ENCODE results near the gene INPP5A.
A peak's percentile ranks its signal among the peaks of the same experiment; 100 is the strongest.

INPP5A gene

DNA sequence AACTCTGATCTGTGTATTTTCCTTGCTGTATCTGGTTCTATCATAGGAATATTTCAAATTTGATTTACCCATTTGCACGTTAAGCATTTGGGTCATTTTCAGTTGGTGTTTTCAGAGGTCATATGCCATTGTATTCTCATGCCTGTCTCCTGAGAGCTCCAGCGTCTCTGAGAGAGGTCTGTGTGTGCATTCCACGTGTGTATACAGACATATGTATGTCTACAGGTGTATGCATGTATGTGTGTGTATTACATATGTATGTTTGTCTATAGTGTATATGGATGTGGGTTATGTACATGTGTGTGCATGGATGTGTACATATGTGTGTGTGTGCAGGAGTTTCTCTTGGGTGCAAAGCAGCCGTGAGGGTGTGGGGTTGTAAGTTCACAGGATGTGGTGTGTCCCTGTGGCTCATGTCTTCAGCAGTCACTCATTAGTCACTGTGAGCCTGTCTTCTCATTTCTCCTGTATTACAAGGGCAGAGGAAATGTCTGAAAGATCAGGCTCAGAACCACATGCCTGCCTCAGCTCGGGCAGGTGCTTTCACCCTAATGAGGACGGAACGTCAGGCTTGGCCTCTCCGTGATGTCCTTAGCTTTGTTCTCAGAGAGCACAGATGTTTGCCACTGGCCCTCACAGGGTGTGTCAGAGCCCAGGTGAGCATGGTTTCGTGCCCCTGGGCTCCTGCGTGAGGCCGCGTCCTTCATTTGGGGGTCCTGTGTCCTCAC is 146.7 kb downstream of the INPP5A start:
- DNase-seq = peak; percentile 51

DNA sequence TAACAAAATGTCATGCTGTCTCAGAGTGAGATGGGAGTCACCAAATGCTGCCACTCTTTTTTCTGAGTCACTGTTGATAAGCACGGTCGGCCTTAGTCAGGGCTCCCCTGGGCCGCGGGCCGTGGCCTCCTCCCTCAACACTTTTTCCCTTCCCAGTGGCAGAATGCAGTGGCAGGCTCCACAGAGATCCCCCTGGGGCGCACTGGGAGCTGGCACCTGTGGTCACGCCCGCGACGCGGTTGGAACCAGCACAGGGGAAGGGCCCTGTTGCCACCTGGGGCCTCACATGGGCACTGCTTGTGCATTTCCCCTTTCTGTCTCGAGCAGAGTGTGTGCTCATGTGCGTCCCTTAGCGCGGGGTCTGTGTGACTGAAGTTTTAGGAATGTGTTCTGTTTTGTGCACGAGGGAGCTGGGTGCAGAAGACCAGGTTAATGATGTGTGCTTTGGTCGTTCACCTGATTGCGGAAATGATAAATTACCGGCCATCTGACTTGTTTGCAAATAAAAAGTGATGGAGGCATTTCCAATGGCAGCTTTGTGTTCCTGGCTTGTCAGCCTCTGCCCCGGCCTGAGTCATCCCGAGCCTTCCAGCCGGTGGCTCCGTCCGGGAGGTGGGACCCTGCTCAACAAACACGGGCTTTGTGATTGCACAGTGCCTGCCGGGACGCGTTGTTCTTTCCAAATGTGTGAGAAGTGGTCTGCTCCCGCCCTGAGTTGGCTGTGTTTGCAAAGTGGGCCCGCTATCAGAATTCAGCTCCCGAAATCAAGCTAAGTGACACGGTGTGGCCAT is 147.7 kb downstream of the INPP5A start:
- DNase-seq = no peak

DNA sequence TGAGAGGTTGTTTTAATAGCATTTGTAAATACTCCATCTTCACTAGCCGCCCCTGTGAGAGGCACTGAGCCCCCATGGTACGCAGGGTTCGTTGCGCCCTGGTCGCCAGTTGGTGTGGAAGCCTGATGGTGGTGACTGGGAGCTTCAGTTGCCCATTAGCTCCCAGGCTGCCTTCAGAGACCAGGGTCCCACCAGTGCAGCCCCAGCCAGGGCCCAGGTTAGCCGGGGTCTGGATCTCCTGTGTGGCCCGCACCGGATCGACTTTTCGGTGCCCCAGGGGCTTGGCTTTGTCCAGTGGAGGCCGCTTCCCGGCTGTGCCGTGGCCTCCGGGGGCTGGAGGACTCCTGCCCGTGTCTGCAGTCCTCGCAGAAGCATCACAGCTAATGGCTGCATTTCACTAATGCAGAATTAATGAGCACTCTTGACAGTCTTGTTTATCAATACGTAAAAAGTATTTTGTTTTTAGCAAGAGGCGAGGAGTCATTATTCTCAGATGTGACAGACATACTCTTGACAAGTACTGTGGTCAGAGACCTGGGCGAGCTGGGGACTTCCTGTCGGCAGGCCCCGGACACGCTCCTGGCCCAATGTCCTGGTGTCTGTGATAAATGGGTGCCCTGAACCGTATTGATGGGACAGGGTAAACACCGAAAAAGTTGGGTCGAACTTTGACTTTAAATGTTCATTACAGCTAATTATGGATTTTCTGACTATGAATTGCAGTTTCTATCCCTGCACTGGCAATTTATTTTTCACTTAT is 148.5 kb downstream of the INPP5A start:
- no peak for DNase-seq

DNA sequence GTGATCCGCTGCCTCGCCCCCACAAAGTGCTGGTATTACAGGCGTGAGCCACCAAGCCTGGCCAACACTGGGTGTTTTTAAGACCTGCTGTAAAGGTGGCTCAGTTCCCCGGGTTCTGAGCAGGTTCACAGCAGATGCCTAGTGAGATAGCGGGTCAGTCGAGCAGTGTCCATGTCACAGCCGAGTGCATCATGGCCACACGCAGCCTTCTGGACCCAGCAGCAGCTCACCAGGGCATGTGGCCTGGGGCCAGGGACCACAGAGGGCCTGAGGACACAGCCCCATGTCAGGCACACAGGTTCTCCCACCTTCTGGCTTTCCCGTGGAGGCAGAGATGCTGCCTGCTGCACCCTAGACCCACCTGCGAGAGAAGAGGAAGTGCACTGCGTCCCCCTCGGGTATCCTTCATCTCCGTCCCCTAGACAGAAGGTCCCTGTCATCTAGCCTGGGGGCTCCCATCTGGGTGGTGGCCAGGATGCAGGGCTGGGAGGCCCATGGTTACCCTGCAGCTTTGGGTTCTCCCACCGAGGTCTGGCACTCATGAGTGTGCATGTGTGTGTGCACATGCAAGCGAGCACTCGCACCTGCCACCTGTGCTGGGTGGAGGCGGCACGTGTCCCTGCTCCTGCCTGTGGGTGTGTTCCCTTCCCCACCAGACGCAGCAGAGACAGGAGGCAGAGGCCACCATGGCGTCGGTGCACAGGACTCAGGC is 149.8 kb downstream of the INPP5A start:
- DNase-seq = no peak

DNA sequence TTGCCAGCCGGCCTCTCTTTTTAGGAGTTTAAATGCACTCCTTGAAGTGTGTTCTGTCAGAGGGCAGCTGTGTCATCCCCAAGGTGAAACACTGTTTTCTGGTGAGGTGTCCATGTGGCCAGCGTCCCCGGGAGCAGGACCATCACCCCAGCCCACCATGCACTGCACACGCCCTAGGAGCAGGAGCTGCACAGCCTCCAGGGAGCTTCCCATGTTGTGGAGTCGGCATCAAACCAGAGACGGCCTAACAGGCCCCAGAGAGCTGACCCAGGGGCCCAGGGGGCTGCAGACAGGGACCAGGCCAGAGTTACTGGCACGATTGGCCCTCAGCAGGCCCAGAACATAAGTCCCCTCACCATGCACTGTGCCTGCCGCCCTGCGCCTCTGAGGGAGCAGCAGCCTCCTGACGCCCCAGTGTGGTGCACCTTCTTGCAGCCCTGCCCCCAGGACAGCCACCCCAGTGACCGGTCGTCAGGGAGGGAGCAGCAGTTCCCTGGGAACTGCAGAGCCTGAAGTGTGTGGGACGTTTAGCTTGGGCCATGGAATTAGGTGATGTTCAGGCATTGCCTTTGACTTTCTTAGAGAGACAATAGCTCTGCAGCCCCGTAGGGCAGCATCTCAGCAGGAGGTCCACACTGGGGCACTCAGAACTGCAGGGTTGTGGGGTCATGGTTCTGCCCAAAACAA is 150.4 kb downstream of the INPP5A start:
- no peak for DNase-seq

DNA sequence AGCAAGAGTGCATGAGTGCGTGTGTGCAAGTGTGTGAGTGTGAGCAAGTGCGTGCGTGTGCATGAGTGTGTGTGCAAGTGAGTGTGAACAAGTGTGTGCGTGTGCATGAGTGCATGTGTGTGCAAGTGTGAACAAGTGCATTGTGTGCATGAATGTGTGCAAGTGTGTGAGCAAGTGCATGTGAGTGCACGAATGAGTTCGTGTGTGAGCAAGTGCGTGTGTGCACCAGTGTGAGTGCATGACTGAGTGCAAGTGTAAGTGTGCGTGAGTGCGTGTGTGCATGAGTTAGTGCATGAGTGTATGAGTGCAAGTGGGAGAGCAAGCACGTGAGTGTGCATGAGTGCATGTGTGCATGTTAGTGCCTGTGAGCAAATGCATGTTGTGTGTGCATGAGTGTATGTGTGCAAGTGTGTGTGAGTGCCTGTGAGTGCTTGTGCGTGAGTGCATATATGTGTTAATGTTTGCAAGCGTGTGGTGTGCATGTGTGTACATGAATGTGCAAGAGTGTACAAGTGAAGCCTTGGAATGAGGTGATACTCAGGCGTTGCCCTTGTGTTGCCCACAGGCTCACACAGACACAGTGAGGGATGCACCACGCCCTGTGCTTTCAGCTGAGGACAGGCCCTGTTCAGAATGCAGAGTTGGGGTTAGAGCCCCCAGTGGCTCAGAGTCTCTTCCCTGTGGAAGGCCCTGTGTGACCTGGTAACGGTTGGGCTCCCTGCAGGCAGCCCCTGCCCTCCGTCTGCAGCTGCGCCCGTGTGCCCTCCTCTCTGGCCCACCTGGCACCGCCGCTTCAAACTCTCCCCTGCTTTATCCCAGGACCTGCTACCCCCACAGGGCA is 151.2 kb downstream of the INPP5A start:
- no peak for DNase-seq

DNA sequence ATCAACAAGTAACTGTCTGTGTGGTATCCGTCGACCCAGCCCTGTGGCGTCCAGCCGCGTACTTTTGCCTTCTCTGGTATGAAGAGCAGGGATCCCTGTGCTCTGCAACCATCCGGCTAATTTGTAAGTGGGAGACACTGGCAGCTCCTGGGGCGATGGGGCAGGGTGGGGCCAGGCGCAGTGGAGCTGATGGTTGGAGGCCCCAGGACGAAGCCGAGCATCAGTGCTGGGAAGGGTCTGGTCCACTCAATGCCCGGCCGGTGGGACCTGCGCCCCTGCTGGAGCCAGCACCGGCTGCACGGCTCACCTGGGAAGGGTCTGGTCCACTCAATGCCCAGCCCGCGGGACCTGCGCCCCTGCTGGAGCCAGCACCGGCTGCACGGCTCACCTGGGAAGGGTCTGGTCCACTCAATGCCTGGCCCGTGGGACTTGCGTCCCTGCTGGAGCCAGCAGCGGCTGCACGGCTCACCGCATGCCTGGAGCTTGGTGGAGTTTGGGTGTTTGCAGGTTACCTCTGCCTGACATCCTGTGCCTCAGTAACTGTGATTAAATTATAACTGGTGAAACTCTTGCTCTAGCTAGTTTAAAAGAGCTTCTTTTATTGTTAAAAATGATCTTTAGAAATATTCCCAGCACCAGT is 152.3 kb downstream of the INPP5A start:
- DNase-seq = no peak

DNA sequence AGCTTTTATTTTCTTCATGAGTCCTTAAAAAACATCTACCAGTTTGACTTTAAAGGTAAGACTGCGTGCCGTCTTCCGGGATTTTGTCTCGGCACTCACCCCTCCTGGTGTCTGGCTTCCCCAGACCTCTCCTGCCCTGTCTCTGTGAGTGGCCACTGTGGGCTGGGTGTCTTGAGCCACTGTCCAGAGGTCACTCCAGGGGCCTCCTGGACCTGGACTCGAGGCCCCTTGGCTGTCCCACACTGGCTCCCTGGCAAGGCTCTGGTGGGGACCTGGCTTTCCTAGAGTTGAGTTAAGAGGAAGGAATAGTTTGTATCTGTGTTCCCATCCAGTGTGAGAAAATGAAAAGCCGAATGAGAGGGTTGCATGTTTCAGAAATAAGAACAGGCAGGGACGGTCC is 152.8 kb downstream of the INPP5A start:
- DNase-seq = no peak

DNA sequence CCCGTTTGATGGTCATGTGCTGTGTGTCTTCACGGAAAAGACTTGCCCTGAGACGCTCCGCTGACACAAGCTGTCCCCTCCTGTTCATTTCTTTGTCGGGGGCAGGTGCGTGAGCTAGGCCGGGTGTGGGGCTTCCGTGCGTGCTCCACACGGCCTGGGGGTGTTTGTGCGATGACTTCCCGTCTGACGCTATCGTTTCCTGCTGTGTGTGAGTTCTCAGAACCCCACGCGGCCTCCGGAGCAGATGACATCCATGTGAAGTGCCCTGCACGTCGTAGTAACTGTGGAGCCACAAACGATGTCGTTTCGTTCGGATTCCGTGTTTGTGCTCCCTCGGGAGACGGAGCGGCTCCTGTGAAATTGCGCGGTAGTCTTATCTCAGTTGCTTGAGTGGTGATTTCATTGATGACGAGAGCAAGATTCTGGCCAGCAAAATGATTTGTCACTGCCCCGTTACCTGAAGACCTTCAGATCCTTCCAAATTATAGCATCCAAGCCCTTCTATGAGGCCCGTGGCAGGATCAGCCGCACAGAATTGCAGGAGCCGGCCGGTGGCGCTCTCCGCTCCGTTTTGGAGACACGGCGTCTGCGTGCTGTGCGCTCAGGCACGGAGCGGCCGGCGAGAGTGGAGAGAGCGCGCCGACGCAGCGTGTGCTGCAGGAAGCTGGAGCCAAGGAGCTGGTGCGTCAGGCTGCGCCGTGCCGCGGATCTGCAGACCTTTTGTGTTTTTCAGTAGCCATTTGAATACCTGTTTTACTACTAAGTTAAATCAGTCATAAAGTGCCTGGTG is 153.4 kb downstream of the INPP5A start:
- DNase-seq = no peak

DNA sequence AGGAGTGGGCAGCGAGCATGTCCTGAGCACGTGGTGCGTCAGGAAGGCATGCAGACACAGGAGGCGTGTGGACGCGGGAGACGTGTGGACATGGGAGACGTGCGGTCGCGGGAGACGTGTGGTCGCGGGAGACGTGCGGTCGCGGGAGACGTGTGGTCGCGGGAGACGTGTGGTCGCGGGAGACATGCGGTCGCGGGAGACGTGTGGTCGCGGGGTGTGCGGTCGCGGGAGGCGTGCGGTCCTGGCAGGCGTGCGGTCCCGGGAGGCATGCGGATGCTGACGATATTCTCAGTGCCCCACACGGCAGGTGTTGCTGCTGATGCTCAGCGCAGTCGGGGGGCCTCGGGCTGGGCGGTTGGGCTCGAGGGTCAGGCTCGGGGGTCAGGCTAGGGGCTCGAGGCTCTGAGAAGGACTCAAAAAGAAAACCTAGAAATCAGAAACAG is 154.1 kb downstream of the INPP5A start:
- DNase-seq = no peak

DNA sequence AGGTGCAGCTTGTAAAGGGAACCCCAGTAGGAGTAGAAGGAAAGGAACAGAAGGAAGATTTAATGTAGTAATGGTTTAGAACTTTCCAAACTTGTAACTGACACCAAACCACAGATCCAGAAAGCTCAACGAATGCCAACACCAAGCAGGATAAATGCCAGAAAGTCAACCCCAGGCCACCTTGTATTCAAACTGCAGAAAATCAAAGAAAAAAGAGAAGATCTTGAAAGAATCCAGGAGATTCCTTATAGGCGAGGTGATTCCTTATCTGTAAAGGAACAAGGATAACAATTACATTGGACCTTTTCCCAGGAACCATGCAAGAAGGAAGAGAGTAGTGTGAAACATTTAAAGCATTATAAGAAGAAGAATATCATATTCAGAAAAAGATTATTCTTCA is 154.7 kb downstream of the INPP5A start:
- DNase-seq = no peak

DNA sequence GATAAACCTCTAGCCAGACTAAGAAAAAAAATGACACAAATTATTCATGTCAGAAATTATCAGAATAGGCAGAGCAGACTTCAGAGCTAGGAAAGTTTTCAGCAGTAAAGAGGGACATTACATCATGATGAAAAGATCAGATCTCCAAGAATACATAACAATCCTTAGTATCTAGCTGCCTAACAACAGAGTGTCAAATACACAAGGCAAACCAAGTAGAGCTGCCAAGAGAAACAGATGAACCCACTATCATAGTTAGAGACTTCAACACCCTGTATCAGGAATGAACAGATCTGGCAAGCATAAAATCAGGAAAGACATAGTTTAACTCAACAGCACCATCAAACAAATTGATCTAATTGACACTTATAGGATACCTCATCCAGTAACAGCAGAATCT is 156.1 kb downstream of the INPP5A start:
- DNase-seq = no peak

DNA sequence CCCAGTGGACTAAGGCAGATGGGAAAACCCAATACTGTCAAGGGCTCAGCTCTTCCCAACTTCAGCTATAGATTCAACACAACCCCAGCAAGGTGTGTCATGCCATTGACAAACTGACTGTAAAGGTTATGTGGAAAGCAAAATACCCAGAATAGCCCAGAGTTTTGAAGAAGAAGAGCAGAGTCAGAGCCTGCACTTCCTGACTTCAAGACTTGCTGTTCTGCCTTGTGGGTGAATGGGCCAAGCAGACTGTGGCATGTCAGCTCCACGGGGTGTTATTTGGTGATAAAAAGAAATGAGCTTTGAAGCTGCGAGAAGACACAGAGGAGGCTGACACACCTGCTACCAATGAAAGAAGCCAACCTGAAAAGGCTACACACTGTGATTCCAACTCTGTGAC is 158.6 kb downstream of the INPP5A start:
- no peak for DNase-seq

DNA sequence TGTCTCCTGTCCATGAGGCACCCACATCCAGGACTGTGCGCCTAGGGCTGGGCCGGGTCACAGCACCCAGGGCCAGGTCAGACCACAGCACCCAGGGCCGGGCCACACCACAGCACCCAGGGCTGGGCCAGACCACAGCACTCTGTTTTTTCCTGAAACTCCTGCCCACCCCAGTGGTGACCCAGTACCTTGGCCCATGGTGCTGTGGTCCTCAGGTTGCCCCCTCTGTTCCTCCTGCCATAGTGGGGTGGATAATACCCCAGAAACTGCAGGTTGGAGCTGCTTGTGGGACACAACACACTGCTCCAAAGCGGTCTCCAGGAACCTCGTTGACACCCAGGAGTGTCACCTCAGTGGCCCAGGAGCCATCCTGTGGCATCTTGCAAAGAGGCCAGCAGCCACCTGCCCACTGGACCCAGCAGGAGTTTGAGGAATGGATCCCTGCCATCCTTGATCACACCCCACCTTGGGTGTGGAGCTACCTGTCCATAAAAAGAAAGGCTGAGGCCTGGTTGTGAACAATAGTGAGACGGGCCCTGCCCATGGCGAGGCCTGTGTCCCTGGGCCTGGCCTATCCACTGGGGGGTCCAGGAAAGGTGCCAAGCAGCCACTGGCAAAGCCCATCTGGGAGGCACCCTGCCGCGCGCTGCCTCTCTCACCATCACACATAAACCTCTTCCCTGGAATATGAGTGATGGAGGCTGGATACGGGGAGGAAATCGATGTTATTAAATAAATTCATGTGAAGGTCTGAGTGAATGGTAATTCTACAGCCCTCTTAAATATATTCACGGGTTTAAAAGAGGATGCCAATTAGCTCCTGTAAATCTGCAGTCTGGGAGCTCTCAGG is 159.4 kb downstream of the INPP5A start:
- DNase-seq = no peak

DNA sequence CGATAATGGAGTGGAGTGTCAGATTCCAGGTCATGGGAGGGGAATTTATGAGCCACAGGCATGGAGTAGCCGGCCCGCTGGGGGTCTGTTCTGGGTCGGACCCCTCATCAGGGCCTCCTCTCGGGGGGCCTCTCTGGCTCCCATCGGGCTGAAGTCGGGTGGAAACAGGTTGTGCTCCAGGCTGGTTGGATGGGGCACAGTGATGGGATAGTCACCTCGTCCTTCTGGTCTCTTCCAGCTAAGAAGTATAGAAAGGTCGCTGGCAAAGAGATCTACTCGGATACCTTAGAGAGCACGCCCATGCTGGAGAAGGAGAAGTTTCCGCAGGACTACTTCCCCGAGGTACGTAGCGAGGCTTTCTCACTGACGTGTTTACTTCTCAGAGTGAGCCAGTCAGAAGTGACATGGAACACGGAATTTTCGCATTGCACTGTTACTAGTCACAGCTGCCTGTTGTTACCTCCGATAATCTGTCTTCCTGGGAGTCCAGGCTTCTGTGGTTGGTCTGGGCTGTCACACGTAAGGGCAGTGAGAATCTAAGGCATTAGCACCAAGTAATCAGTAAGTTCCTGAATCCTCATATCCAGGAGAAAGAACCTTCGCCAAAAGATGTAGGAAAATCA is 160.1 kb downstream of the INPP5A start:
- DNase-seq = no peak

DNA sequence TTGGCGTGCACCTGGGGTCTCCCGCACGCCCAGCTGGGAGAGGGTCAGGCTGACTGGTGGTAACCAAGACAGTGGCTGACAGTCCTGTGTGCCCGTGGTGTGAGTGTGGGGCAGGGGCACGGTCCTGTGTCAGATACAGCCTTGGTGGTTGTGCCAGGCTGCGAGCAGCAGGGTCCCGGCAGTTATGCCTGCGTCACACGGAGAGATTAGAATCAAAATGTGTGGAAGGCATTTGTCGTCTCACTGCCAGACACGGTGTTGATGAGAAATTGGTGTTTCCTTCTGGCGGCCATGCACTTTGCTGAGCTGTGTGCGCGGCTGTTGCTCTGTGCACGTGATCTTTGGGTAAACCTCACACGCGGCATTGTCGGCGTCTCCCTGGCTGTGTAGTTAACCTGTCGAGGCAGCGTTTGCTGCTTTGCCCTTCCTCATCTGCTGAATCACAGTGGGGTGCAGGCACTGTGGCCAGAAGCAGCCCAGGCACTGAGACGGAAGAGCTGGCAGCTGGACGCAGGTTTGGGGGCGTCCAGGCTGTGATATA is 160.7 kb downstream of the INPP5A start:
- no peak for DNase-seq

DNA sequence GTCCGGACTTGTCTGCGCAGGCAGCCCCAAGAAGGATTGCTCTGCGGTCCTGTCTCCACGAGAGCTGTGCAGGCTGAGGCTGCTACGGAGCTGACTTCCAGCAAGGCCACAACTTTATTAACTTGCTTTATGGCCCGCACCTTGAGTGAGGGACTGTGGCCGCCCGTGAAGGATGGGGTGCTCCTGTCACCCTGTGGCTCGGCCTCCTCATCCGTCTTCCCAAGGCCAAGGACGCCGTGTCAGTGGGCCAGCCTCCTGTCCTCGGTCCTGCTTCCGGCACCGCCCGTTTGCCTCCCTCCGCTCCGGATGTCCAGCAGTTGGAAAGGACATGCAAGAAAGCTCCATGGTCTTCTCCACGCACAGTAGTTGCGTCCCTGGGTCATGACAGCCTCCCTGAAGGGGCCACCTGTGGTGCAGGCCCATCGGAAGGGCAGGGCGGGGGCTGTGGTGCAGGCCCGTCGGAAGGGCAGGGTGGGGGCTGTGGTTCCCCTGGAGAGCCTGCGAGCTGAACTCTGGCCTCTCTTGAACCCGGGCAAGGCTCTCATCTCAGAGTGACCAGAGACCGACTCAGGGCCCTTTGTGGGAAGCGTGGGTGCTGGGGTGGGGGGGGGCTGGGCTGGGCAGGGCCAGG is 161.3 kb downstream of the INPP5A start:
- DNase-seq = no peak

Measured in activated CD4-positive, alpha-beta T cell treated with anti-CD3 and anti-CD28 coated beads, Interleukin-2, amount 50 U/mL, for 16 hours (primary cell).